IPS-18c (cell line): ENCODE data around the gene HORMAD2.

Source experiments
- H3K4me3 ChIP-seq: 2 replicates; pipeline ENCODE4 v1.7.0; 2013; ENCODE audit warnings: low read depth, mild to moderate bottlenecking, low read length, moderate library complexity; ENCODE audit not compliant: insufficient read depth
- H3K9me3 ChIP-seq: one replicate; pipeline ENCODE4 v1.6.1; 2013; ENCODE audit warnings: mild to moderate bottlenecking, low read length, moderate library complexity; ENCODE audit not compliant: control insufficient read depth, insufficient read depth

The HORMAD2 gene

DNA sequence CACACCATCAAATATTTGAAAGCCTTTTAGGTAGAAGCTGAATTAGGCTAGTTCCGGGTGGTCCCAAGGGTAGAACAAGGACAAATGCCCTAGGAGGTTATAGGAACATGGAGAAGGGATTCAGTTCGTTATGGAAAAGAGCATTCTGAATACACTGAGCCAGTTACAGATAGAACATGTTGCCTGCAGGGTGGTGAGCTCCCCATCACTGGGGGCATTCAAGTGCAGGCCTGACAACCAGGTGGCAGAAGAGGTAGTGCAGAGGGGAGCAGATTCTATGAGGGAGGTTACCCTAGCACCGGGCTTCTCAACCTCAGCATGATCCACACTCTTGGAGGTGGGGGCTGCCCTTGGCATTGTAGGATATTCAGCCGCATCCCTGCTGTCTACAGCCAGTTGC lies 142.1 kb downstream of the HORMAD2 start:
- no peaks in the 10 kb centered on the region for H3K9me3 ChIP-seq
- H3K4me3 ChIP-seq, result no peak overlapping the region

DNA sequence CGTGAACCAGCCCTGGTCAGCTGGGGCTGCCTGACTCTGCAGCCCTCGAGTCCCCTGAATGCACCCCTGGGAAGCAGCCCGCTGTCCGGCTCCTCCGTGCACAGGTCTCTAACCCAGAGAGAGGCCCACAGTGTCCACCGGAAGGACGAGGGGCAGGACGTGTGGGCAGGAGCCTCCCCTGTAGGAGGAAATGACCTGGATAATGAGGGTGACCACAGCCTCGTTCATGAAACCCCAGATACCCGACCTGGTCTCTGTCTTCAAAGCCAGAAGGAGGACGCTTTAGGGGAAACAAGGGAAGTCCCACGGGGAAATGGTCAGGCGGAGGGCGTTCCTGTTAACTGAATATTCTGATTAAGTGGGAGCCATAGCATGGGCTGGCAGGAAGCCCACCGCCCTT lies 143.0 kb downstream of the HORMAD2 start:
- H3K4me3 ChIP-seq, result no peak overlapping the region
- H3K9me3 ChIP-seq, result no peaks in the 10 kb centered on the region

GRCh38 chr22:30224161-30224857 lies 144.0 kb downstream of the HORMAD2 start:
- Histone ChIP-seq H3K4me3 (no peak overlapping the region), H3K9me3 (no peaks in the 10 kb centered on the region)

DNA sequence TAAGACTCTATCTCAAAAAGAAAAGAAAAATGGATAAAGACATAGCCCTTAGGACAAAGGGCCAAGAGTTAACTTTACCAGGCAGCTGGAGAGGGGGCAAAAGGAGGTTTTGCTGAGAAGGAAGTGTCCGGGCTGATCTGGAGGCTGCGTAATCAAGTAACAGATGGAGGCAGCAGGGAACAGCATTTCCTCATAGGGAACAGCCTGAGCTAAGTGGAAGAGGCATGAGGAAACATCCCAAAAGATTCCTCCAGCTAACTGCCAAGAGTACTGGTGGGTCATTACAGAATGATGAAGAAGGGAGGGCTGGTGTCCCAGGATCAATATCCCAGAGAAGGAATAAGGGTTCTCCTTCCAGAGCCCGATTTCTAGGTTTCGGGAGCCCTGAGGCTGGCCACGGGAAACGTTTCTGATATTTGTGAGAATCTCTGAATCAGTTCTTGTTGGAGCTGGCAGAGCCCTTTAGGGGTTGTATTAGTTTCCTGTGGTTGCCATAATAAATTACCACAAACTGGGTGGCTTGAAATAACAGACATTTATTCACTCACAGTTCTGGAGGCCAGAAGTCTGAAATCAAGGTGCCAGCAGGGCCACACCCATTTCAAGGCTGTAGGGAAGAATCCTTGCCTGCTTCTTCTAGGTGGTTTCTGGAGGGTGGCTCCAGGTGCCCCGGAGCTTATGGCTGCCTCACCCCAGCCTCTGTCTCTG lies 145.1 kb downstream of the HORMAD2 start:
- no peaks in the 10 kb centered on the region for H3K9me3 ChIP-seq
- no peak overlapping the region for H3K4me3 ChIP-seq

DNA sequence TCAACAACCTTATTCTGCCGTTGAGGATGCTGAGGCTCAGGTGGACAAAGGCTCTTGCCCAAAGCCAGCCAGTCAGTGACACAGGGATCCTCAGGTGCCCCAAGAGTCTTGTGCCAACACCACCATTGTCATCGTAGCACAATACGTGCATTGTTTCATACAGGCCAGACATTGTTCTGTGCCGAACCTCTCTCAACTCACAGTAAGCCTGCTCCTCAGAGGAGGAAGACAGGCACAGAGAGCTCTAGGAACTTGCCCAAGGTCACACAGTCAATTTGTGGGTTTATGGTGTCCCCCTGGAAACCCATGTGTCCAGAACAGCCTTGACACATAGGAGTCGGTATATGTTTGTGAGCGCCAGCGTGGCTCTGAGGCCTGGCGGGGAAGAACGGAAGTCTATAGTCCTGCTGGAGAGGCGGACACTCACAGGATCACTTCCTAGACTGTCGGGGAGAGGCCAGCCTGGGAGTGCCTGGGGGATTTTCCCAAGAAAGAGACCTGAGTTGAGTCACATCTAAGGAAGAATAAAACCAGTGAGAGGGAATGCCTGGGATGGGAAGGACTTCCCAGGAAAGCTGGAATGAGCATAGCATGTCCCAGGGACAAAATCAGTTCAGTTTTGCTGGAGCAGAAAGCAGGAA lies 146.0 kb downstream of the HORMAD2 start:
- H3K4me3 ChIP-seq, result no peak overlapping the region
- H3K9me3 ChIP-seq, result no peaks in the 10 kb centered on the region
